HG03097 (cell line): Measurements from ENCODE around the gene UGT1A8.
"Not testable (repeated sequence)": the region's sequence is repeated elsewhere in the genome, so short reads cannot be mapped to it uniquely, and the experiment has no call there.

Experiments
- ATAC-seq: cut with Tn5 transposase; IDR thresholded peaks from one replicate; pipeline ENCODE4 v1.9.1; 2021; ENCODE audit not compliant: unreplicated experiment, low FRiP score

The UGT1A8 gene

DNA sequence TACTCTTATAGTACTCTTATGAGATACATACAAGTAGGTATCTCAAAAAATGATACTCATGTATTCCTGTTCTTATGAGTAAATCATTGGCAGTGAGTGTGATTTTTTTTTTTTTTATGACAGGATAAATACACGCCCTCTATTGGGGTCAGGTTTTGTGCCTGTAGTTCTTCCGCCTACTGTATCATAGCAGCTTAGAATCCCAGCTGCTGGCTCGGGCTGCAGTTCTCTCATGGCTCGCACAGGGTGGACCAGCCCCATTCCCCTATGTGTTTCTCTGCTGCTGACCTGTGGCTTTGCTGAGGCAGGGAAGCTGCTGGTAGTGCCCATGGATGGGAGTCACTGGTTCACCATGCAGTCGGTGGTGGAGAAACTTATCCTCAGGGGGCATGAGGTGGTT, at the start of gene UGT1A8:
TSS of gene UGT1A8 (plus strand) at position 158 of the 400 bp plus-strand sequence. CDS start at position 233, 75 bp downstream.
- not testable (repeated sequence) for ATAC-seq

DNA sequence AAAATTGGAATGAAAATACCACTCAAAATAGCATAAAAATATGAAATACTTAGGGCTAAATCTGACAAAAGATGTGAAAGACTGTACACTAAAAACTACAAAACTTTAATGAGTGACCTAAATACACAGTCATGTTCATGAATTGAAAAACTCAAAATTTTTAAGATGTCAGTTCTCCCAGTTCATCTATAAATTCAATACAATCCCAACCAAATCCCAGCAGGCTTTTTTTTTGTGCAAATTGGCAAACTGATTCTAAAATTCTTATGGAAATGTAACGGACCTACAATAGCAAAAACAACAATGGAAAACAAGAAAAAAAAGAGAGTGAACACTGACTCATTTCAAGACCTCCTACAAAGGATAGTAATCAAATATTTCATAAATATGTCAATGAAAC, 46.4 kb upstream of the UGT1A8 start:
- ATAC-seq = no peak

DNA sequence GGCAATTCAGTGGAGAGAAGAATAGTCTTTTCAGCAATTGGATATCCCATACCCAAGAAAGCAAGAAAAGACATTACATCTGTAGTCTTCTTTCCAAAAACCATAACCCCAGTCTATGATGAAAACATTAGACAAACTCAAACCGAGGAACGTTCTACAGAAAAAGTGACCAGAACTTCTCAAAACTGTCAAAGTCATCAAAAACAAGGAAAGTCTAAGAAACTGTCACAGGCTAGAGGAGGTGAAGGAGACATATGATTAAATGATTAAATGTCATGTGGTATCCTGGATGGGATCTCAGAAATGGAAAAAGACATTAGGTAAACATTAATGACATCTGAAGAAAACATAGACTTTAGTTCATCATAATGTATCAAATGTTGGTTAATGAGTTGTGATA, 46.0 kb upstream of the UGT1A8 start:
- ATAC-seq = no peak

DNA sequence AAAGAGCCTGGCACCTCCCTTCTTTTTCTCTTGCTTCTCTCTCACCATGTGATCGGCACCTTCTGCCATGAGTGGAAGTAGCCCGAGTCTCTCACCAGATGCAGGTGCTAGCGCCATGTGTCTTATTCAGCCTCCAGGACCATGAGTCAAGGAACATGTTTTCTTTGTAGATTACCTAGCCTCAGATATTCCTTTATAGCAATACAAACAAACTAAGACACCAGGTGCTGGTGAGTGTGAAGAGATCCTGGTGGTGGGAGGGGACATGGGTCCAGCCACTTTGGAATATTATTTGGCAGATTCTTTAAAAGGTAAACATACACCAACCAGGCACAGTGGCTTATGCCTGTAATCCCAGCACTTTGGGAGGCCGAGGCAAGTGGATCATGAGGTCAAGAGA, 45.0 kb upstream of the UGT1A8 start:
- ATAC-seq = no peak

DNA sequence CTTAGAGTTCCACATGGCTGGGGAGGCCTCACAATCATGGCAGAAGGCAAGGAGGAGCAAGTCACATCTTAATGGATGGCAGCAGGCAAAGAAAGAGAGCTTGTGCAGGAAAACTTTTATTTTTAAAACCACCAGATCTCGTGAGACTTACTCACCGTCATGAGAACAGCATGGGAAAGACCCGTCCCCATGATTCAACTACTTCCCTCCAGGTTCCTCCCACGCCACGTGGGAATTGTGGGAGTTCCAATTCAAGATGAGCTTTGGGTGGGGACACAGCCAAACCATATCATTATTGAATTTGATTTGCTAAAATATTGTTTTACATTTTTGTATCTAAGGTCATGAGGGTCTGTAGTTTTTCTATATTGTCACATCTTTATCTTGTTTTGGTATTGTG, 40.1 kb upstream of the UGT1A8 start:
- ATAC-seq = not testable (repeated sequence)

DNA sequence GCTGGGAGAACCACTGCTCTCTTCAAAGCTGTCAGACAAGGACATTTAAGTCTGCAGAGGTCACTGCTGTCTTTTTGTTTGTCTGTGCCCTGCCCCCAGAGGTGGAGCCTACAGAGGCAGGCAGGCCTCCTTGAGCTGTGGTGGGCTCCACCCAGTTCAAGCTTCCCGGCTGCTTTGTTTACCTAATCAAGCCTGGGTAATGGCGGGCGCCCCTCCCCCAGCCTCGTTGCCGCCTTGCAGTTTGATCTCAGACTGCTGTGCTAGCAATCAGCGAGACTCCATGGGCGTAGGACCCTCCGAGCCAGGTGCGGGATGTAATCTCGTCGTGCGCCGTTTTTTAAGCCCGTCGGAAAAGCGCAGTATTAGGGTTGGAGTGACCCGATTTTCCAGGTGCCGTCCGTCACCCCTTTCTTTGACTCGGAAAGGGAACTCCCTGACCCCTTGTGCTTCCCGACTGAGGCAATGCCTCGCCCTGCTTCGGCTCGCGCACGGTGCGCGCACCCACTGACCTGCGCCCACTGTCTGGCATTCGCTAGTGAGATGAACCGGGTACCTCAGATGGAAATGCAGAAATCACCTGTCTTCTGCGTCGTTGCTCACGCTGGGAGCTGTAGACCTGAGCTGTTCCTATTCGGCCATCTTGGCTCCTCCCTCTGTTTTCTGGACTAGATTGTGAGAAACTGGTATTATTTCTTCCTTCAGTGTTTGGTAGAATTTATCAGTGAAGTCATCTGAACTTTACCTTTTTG, 34.0 kb upstream of the UGT1A8 start:
- not testable (repeated sequence) for ATAC-seq

DNA sequence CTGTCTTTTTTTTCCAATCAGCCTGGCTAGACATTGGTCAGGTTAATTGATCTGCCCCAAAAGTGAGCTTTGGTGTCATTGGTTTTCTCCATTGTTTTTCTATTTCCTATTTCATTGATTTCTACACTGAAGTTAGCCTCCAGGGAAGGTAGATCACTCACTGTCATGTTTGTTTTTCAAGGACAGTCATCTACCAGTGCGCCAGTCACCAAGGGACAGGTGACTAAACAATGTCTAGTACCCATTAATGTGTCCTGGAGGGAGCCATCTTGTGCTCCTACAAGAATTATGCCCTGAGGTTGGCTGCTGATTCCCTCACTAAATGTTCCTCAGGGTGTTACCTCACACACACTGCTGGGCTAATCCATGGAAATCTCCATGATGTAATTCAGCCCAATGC, 33.2 kb upstream of the UGT1A8 start:
- ATAC-seq = no peak

DNA sequence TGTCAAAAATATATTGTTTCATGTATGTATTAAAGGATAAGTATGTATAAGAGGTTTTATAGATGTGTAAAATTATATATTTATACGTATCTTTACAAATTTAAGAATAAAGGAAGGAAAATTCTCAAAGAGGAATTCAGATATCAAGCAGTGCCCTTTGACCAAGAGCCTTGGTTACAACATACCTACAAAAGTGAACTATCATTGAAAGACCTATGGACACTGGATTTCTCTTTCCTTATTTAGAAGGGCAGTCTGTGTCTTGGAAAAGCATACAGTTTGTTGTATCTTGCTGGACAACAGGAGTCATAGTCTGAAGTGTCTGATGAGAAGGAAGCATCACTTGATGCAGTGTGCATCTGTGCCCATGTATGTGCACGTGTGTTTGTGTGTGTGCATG, 29.0 kb upstream of the UGT1A8 start:
- no peak for ATAC-seq

DNA sequence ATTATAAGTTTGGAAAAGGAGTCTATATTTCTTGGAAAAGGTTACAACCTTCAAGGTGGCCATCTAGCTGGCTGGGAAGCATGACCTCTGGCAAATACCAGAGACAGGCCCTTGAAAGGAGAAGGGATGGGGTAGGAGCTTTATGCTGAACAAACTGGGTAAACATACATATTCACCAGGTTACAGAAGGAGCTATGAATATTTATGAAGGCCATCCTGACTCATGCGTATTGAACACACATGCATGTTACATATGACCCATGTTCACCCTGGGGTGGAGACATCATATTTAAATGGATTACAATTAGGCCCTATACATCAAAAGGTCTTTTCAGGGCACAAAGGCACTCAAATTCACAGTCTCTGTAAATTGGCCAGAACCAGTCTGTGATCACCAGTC, 24.7 kb upstream of the UGT1A8 start:
- not testable (repeated sequence) for ATAC-seq

DNA sequence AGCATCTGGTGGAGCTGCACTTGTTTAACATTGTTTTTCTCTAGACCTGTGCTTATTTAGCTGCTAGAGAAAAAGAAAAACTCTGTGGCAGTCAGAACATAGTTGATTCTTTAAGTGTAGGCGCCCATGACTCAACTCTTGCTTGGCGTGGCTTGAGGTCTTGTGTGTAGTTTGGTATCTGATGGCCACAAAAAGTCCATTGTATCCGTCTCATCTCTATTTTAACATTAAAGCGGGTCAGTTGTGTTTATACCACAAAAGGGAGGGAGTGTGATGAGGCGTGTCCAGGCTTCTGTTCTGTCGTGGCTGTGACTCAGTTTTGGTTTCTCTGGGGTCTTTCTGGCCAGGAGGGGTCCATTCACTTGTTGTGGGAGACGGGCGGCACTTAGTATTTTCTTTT, 24.2 kb upstream of the UGT1A8 start:
- ATAC-seq = no peak

DNA sequence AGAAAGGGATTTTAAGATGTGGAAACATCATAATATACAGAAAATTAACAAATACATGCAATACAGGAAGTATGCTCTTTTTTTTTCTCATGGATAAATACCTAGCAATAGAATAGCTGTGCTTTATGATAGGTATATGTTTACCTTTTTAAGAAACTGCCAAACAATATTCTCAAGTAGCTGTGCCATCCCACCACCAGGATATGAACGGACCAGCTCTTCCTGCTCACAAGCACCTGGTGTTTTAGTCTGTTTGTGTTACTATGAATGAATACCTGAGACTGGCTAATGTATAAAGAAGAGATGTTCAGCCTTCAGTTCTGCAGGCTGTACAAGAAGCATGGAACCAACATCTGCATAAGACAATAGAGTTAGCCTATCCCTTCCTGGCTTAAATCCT, 19.9 kb upstream of the UGT1A8 start:
- ATAC-seq = no peak

DNA sequence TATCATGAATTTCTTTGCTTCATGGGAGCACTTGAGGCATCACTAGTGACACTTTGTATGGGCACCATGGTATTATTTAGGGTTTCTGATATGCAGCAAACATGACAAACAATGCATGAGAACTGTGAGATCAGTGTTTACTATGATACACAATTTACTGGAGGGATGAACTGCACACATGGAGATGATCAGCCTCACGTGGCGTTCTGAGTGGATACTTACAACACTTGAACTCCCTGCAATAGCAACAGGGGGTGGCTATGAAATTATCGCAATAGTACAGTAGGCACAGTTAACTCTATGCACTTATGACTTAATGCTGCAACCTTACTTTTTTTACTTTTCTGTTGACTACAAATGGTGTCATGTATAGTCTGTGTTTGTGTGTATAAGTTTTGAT, 18.5 kb upstream of the UGT1A8 start:
- no peak for ATAC-seq

DNA sequence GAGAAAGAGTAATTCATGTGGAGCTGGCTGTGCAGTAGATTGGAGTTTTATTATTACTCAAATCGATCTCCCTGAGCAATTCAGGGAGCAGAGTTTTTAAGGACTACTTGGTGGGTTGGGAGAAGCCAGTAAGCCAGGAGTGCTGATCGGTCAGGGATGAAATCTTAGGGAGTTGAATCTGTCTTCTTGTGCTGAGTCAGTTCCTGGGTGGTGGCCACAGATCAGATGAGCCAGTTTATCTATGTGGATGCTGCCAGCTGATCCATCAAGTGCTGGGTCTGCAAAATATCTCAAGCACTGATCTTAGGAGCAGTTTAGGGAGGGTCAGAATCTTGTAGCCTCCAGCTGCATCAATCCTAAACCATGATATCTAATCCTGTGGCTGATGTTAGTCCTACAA, 17.0 kb upstream of the UGT1A8 start:
- ATAC-seq = no peak

DNA sequence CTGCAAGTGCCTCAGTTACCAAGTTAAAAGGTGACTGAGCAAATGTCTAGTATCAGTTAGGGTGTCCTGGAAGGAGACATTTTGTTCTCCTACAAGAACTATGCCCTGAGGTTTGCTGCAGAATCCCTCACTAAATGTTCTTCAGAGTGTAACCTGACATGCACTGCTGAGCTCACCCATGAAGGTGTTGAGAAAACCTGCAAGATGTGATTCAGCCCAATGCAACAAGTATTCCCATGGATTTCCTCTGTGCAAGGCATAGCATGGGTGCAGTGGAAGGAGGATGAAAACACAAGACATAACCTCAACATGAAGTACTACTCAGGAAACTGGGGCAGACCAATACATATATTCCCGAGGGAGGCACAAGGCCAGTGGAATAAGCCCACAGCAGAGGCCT, 15.4 kb upstream of the UGT1A8 start:
- no peak for ATAC-seq

DNA sequence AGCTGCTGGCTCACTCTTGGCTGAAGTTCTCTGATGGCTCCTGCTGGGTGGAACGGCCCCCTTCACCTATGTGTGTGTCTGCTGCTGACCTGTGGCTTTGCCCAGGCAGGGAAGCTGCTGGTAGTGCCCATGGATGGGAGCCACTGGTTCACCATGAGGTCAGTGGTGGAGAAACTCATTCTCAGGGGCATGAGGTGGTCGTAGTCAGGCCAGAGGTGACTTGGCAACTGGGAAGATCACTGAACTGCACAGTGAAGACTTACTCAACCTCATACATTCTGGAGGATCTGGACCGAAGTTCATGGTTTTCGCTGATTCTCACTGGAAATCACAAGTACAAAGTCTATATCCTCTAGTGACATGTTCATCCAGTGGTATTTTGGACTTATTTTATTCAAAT, 13.9 kb upstream of the UGT1A8 start:
- ATAC-seq = no peak

DNA sequence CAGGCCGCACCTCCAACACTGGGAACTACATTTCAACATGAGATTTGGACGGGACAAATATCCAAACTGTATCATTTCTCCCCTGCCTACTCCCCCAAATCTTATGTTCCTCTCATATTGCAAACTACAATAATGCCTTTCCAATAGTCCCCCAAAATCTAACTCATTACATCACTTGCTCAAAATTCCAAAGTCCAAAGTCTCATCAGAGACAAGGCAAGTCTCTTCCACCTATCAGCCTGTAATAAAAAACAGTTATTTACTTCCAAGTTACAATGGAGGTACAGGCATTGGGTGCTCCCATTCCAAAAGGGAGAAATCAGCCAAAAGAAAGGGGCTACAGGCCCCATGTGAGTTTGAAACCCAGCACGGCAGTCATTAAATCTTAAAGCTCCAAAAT, 12.6 kb upstream of the UGT1A8 start:
- ATAC-seq = no peak

DNA sequence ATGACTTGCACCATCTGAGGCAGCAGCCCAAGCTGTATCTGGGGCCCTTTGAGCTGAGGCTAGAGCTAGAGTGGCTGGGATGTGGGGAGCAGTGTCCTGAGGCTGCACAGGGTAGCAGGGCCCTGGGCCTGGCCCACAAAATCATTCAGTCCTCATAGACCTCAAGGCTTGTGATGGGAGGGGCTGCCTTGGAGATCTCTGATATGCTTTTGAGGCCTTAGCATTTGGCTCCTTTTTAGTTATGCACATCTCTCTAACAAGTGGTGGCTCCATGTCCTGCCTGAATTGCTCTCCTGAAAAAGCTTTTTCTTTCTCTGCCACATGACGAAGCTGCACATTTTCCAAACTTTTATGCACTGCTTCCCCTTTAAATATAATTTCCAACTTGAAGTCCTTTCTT, 11.8 kb upstream of the UGT1A8 start:
- no peak for ATAC-seq

DNA sequence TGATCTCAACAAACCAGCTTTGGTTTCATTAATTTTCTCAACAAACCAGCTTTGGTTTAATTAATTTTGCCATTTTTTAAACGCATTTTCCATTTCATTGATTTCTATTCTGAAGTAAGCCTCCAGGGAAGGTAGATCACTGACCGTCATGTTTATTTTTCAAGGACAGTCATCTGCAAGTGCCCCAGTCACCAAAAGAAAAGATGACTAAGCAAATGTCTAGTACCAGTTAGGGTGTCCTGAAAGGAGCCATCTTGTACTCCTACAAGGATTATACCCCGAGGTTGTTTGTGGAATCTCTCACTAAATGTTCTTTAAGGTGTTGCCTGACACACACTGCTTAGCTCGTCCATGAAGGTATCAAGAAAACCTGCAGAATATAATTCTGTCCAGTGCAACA, 6.1 kb upstream of the UGT1A8 start:
- ATAC-seq = no peak

DNA sequence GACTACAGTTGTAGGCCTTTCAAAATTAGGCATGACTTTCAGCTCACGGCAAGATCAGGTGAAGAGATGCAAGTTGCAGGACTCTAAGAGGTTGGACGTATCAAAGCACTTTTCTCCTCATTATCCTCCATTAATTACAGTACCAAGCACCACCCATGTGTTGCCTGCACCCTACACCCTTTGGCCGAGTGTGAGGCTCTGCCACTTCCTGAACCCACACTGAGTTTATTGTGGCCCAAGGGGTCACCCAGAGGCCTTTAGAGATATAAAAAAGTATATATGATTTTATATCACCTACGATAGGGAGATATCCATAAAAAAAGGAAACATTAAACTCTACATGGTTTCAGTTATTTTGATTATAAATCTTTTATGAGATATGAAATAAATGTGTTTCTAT, 2.8 kb downstream of the UGT1A8 start:
- ATAC-seq = no peak

DNA sequence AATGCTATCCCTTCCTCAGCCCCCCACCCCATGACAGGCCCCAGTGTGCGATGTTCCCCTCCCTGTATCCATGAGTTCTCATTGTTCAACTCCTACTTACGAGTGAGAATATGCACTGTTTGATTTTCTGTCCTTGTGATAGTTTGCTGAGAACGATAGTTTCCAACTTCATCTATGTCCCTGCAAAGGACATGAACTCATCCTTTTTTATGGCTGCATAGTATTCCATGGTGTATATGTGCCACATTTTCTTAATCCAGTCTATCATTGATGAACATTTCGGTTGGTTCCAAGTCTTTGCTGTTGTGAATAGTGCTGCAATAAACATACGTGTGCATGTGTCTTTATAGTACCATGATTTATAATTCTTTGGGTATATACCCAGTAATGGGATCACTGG, 4.4 kb downstream of the UGT1A8 start:
- not testable (repeated sequence) for ATAC-seq

DNA sequence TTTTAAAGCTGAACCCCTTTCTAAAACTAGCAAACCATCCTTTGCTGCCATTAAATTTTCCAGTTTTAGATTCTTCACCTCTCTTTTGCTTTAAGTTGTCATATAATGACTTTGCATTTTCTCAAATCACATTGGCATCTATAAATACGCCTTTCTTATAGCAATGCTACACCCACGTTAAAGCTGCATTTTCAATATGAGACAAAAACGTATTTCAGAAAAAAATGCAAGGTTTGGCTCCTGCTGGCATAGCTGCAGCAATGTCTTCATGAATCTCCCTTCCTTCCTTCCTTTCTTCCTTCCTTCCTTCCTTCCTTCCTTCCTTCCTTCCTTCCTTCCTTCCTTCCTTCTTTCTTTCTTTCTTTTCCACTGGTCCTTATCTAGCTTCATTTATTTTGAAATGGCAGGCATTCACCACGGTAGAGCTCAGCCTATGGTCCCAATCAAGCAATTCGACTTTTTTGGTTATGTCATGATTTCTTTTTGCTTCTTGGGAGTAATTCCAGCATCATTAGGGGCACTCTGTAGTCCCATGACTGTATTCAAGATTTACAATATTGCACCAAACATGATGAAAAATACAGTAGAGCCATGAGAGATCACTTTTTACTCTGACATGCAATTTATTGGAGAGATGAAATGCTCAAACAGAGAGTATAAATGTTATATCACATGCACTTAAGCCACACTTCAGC, 10.0 kb downstream of the UGT1A8 start:
- ATAC-seq = no peak

DNA sequence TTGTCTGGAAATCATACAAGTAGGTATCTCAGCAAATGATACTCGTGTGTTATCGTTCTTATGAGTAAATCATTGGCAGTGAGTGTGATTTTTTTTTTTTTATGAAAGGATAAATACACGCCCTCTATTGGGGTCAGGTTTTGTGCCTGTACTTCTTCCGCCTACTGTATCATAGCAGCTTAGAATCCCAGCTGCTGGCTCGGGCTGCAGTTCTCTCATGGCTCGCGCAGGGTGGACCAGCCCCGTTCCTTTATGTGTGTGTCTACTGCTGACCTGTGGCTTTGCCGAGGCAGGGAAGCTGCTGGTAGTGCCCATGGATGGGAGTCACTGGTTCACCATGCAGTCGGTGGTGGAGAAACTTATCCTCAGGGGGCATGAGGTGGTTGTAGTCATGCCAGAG, 18.9 kb downstream of the UGT1A8 start, which contains the start of gene UGT1A10:
TSS of gene UGT1A10 (plus strand) at position 143 of the 400 bp plus-strand sequence. CDS start at position 218, 75 bp downstream.
- not testable (repeated sequence) for ATAC-seq
